ENCODE data around the gene PKP3.

Gene PKP3

DNA sequence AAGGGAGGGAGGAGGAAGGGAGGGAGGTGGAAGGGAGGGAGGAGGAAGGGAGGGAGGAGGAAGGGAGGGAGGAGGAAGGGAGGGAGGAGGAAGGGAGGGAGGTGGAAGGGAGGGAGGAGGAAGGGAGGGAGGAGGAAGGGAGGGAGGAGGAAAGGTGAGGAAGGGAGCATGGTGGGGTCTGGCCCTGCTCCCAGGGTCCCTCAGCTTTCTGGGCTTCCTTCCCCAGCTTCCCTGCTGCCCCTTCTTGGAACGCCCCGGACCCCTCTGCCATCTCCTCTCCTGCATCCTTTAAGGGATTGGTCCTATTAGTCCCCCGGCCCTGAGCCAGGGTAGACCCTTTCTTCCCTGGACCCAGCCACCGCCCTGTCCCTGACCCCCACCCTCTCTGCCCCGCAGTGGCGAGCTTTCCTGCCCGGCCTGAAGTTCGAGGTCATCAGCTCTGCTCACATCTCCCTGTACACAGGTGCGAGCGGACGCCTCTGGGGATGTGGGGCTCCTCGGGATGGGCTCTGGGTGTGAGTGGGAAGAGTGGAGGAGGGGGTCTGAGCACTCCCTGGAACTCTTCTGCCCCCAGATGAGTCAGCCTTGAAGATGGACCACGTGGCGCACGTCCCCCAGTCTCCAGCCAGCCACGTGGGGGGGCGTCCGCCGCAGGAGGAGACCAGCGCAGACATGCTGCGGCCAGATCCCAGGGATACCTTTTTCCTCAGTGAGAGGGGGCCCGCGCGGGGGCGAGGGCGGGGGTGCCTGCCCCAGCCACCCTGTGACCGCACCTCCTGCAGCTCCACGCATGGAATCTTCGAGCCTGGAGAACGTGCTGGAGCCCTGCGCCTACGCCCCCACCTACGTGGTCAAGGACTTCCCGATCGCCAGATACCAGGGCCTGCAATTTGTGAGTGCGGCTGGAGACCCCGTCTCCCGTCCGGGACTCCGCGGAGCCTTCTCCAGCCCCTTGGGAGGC lies 18.7 kb upstream of the PKP3 start:
- DNase-seq (ENCODE audit: low read depth) = no peak
- no peak overlapping the region for H3K4me3 ChIP-seq (ENCODE audit: control insufficient read depth, low read depth, low read length)

DNA sequence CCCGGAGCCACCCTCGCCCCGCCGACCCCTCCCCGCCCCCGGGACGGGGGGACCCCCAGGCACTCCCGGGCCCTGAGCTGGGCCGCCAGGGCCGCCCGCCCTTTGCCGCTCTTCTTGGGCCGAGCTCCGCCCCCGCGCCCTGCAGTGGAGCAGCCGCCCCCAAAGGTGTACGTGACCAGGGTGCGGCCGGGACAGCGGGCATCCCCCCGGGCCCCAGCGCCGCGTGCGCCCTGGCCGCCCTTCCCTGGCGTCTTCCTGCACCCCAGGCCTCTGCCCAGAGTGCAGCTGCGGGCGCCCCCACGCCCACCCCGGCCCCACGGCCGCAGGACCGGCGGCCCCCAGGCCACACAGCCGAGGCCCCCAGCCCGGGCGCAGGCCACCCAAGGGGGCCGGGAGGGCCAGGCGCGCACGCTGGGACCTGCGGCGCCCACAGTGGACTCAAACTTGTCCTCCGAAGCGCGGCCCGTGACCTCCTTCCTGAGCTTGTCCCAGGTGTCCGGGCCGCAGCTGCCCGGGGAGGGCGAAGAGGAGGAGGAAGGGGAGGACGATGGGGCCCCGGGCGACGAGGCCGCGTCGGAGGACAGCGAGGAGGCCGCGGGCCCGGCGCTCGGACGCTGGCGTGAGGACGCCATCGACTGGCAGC lies 17.4 kb upstream of the PKP3 start:
- TF ChIP-seq, protein P1, sequence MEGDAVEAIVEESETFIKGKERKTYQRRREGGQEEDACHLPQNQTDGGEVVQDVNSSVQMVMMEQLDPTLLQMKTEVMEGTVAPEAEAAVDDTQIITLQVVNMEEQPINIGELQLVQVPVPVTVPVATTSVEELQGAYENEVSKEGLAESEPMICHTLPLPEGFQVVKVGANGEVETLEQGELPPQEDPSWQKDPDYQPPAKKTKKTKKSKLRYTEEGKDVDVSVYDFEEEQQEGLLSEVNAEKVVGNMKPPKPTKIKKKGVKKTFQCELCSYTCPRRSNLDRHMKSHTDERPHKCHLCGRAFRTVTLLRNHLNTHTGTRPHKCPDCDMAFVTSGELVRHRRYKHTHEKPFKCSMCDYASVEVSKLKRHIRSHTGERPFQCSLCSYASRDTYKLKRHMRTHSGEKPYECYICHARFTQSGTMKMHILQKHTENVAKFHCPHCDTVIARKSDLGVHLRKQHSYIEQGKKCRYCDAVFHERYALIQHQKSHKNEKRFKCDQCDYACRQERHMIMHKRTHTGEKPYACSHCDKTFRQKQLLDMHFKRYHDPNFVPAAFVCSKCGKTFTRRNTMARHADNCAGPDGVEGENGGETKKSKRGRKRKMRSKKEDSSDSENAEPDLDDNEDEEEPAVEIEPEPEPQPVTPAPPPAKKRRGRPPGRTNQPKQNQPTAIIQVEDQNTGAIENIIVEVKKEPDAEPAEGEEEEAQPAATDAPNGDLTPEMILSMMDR (IDR thresholded peaks at IDR 0.05; ENCODE audit: control insufficient read depth, insufficient read depth, low read depth, low read length, missing control alignments) = no peak
- no peak overlapping the region for H3K4me3 ChIP-seq (ENCODE audit: control insufficient read depth, low read depth, low read length)
- no peak for DNase-seq (ENCODE audit: low read depth)

More for the DNA sequence above, 18.7 kb upstream of the PKP3 start:
- TF ChIP-seq, protein P1 (IDR thresholded peaks at IDR 0.05; ENCODE audit: control insufficient read depth, insufficient read depth, low read depth, low read length, missing control alignments) = no peak

DNA sequence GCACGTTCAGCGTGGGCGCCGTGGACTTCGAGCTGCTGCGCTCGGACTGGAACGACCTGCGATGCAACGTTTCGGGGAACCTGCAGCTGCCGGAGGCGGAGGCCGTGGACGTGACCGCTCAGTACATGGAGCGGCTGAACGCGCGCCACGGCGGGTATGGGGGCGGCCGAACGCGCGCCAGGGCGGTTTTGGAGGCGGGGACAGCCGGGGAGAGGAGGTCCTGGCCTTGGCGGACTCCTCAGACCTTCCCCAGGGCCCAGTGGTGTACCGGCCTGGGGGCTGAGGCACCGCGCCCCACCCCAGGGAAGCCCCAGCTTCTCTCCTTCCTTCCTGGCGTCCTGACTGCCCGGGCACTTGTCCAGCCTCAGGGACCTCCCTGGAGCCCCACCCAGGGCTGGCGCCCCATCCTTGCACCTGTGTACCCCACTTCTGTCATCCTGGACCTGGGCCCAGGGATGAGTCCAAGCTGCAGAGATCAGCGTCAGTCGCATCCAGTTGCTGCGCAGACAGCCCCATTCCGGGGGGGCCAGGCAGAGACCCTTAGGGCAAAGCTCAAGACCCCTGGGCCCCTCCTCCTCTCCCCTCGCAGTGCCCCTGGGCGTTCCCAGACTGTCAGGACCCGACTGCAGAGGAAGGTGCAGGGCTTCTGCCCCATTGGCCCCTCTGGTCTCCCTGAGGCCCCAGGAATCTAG lies 16.7 kb upstream of the PKP3 start:
- TF ChIP-seq, protein P1 (IDR thresholded peaks at IDR 0.05; ENCODE audit: control insufficient read depth, insufficient read depth, low read depth, low read length, missing control alignments) = no peak
- DNase-seq (ENCODE audit: low read depth) = no peak
- no peak overlapping the region for H3K4me3 ChIP-seq (ENCODE audit: control insufficient read depth, low read depth, low read length)

DNA sequence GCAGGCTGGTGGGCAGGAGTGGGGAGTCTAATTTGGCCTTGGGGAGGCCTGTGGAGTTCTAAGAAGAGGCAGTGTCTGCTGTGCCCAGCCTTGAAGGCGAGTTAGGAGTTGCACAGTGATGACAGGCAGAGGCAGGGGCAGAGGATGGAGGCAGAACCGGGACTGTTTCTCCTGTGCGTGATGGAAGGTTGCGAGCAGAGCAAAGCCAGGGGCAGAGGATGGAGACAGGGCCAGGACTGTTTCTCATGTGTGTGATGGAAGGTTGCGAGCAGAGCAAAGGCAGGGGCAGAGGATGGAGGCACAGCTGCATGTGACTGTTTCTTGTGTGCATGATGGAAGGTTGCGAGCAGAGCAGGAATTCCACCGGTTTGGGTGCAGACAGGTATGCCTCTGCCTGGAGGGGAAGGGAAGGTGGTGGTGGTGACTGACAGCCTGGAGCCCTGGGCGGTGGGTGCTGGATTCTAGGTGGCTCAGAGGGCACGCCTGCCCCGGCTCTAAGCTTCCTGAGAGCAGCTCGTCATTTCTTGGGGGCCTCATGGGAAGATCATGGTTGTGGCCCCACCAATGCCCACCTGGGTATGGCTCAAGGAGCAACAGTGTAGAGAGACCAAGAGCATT lies 16.0 kb upstream of the PKP3 start:
- DNase-seq (ENCODE audit: low read depth) = no peak
- no peak overlapping the region for H3K4me3 ChIP-seq (ENCODE audit: control insufficient read depth, low read depth, low read length)
- TF ChIP-seq, protein P1 (IDR thresholded peaks at IDR 0.05; ENCODE audit: control insufficient read depth, insufficient read depth, low read depth, low read length, missing control alignments) = no peak

DNA sequence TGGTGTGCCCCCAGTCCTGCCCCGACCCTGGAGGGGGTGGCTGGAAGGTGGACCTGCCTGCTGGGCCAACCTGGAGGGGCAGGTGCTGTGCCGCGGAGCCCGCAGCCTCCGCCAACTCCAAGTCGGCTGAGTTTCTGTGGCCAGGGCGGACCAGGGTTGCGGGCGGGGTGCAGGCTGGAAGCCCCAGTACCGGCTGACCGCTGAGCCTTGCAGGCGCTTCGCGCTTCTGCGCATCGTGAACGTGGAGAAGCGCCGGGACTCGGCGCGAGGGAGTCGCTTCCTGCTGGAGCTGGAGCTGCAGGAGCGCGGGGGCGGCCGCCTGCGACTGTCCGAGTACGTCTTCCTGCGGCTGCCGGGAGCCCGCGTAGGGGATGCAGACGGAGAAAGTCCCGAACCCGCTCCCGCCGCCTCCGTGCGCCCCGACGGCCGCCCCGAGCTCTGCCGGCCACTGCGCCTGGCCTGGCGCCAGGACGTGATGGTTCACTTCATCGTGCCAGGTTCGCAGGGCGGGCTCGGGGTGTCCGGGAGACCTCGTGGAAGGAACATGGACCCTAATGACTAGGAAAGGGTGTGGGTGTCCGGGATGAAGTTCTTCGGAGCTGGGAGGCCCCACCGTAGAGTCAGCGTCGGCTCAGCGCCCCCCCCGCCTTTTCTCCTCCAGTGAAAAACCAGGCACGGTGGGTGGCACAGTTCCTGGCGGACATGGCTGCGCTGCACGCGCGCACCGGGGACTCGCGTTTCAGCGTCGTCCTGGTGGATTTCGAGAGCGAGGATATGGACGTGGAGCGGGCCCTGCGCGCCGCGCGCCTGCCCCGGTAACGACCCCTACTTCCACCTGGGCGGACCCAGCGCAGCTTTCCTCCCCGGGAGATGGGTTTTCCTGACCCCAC lies 14.6 kb upstream of the PKP3 start:
- TF ChIP-seq, protein P1 (IDR thresholded peaks at IDR 0.05; ENCODE audit: control insufficient read depth, insufficient read depth, low read depth, low read length, missing control alignments) = no peak
- H3K4me3 ChIP-seq (ENCODE audit: control insufficient read depth, low read depth, low read length) = no peak overlapping the region
- no peak for DNase-seq (ENCODE audit: low read depth)
